IPS-15b (cell line): ENCODE data around the gene ZNF841.
"Not testable (repeated sequence)": the region's sequence is repeated elsewhere in the genome, so short reads cannot be mapped to it uniquely, and the experiment has no call there.

Experiments used
- H3K27me3 ChIP-seq: one replicate; pipeline ENCODE4 v1.6.1; 2013; ENCODE audit warnings: low read length; ENCODE audit not compliant: control insufficient read depth, insufficient read depth
- H3K36me3 ChIP-seq: one replicate; pipeline ENCODE4 v1.6.1; 2013; ENCODE audit warnings: low read length; ENCODE audit not compliant: control insufficient read depth, insufficient read depth
- H3K4me1 ChIP-seq: one replicate; pipeline ENCODE4 v1.6.1; 2013; ENCODE audit warnings: mild to moderate bottlenecking, low read length; ENCODE audit not compliant: control insufficient read depth, insufficient read depth
- H3K4me3 ChIP-seq: one replicate; pipeline ENCODE4 v1.5.1; 2013; ENCODE audit warnings: low read depth, low read length
- H3K9ac ChIP-seq: one replicate; pipeline ENCODE4 v1.6.1; 2013; ENCODE audit warnings: low read depth, mild to moderate bottlenecking, low read length
- H3K9me3 ChIP-seq: one replicate; pipeline ENCODE4 v1.6.1; 2013; ENCODE audit warnings: mild to moderate bottlenecking, low read length; ENCODE audit not compliant: control insufficient read depth, insufficient read depth

The ZNF841 gene

DNA sequence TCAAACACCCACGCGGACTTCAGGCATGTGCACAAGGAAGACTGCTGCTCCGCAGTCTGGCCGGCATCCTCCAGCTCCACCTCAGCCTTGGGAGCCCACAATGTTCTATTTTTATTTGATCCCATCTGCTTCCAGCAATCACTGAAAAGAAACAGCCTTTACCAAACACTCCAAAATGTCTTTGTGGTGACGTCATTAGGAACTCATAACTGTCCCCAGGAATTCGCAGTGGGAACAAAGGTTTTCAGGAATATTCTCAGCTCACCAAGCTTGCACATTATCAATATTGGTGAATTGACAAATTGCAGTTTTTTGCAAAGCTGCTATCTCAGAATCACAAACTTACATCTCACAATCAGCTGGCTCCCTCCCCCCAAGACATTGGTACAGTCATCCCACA is 15.2 kb upstream of the ZNF841 start:
- Histone ChIP-seq H3K9me3 (peaks cover 52% of the 10 kb centered on the region), H3K9ac (no peak overlapping the region), H3K4me1 (no peaks in the 10 kb centered on the region), H3K36me3 (peaks cover 7% of the 10 kb centered on the region), H3K4me3 (no peak overlapping the region), H3K27me3 (no peaks in the 10 kb centered on the region)

DNA sequence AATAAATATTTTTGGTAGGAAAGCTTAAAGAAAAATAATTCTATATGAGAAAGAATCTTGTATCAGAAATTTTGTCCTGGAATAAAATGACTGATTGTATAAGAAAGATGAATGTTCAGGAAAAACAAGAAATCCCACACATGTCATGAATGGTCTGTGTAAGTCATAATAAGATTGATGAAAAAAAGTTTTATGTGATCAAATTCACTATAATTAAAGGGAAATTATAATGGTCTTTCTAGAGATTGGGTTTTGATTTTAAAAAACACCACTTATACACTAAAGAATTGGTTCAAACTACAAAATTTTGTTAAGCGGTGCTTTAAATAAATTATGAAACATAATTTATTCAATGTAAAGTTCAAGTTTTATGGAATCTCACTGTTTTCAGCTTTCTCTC is 7.2 kb upstream of the ZNF841 start:
- Histone ChIP-seq H3K36me3 (no peaks in the 10 kb centered on the region), H3K4me3 (no peak overlapping the region), H3K9me3 (peaks cover 9% of the 10 kb centered on the region), H3K4me1 (no peaks in the 10 kb centered on the region), H3K9ac (no peak overlapping the region), H3K27me3 (no peaks in the 10 kb centered on the region)

DNA sequence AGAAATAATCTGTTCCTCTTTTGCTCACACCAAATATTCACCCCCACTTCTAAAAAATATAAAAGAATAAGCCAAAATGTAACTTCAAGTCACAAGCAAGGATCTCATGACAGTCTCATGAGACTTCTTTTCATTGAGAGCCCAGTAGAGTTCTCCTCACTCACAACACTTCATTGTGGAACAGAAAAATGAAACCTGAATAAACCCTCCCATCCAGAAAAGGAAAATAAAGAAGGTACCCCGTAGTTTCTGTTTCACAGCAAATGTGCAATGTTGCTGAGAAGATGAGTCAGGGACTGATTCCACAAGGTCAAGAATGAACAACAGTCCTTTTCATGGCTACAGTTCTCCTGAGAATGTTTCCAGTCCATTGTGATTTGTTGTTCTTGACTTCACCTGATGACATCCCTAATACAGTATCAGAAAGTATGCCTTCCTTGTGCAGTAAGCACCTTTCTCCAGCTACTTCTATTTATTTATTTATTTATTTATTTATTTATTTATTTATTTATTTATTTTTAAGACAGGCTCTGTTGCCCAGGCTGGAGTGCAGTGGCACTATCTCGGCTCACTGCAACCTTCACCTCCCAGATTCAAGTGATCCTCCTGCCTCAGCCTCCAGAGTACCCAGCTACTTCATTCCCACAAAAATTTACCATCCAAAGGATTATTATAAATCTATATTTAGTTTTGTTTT is 6.4 kb upstream of the ZNF841 start:
- H3K9me3 ChIP-seq = peaks cover 8% of the 10 kb centered on the region
- no peak overlapping the region for H3K4me3 ChIP-seq
- no peaks in the 10 kb centered on the region for H3K27me3 ChIP-seq

DNA sequence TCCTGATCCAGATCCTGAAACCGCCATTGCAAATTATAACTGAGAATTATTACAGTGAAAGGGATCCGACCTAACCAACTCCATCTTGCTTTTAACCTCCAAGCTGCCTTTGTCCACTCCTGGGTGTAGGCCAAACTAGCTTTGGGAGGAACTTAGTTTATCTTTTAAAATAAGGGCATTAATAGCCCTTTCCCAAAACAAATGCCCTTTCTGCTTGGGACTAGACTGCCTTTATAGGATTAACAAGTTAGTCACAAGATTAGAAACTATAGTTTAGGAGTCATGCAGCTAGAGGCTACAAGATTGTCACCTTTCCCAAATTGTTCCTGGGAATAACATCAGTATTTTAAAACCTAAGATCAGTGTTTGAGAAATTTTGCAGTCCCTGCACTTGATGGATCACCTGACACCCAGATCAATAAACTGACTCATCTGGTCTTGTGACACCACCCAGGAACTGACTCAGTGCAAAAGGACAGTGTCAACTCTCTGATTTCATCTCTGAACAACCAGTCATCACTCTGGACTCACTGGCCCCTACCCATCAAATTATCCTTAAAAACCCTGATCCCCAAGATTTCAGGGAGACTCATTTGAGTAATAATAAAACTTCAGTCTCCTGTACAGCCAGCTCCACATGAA is 4.1 kb upstream of the ZNF841 start:
- no peak overlapping the region for H3K9ac ChIP-seq
- H3K4me3 ChIP-seq = no peak overlapping the region
- H3K27me3 ChIP-seq = no peaks in the 10 kb centered on the region
- no peaks in the 10 kb centered on the region for H3K36me3 ChIP-seq
- peaks cover 4% of the 10 kb centered on the region for H3K9me3 ChIP-seq
- H3K4me1 ChIP-seq = no peaks in the 10 kb centered on the region

More for the DNA sequence above, 6.4 kb upstream of the ZNF841 start:
- H3K4me1 ChIP-seq = no peaks in the 10 kb centered on the region
- no peaks in the 10 kb centered on the region for H3K36me3 ChIP-seq
- no peak overlapping the region for H3K9ac ChIP-seq

DNA sequence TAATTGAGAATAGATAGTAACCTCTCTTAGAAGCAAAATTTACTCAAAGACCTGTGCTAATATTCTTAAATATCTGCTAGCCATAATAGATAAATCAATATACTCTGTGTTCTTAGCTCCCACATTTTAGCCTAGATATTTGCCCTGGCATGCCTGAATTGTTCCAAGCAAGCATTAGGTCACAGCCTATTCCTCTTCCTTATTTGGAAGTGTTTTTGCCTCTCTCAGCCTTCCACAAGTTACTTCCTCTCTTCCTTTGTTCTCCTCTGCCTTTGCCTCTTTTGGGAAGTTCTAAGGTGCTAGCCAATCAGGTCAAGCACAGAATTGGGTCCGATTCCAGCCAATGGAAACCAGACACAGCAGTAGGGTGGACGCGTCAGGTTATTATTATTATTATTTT is 851 bp upstream of the ZNF841 start:
- H3K9me3 ChIP-seq, H3K36me3 ChIP-seq, H3K9ac ChIP-seq, H3K4me1 ChIP-seq, H3K4me3 ChIP-seq, H3K27me3 ChIP-seq: not testable (repeated sequence)

DNA sequence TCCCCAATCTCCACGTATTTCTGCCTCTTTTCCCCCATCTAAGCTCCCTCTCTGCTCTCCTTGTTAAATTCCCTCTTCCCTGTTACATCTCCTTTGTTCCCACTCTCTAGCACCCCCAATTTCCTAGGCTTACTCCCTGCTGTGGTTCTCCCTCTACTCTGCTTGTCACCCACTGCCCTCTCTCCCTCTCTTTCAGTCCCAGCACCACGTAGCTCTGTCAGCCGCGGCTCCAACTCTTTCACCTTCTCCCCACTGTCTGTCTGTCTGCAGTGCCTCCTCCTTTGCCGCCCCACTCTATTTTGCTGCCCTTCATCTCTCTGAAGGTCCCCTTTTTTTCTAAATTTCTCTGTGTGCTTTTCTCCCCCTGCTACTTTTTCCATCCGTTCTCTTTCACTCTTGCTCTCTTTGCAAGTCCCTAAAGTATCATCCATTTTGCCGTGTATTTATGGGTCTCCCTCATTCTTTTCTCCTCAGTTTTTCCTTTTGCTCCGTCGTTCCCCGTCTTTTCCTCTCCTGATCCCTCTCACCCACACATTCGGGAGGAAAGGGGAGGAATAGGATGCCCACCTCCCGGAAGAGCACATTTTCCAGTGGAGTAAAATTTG is 937 bp downstream of the ZNF841 start:
- Histone ChIP-seq H3K4me1 (no peaks in the 10 kb centered on the region), H3K36me3 (no peaks in the 10 kb centered on the region), H3K9ac (peak overlapping the region; percentile 95), H3K9me3 (peaks cover 4% of the 10 kb centered on the region), H3K27me3 (no peaks in the 10 kb centered on the region), H3K4me3 (peak overlapping the region; percentile 99)

DNA sequence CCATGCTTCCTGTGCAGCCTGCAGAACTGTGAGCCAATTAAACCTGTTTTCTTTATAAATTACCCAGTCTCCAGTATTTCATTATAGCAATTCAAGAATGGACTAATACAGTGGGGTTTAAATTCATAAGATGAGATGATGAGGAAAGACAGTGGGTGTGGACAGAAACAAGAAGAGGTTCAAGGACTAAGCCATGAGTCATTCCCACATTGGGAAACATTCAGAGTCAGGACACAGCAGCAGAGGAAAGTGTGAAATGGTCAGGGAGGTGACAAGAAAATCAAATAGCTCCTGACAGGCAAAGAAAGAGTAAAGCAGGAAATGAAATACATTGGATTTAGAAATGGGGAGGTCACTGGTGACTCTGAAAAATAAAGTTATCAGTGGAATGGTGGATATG is 9.1 kb downstream of the ZNF841 start:
- Histone ChIP-seq H3K4me1 (no peaks in the 10 kb centered on the region), H3K4me3 (no peak overlapping the region), H3K36me3 (peaks cover 20% of the 10 kb centered on the region), H3K9ac (no peak overlapping the region), H3K27me3 (no peaks in the 10 kb centered on the region), H3K9me3 (no peaks in the 10 kb centered on the region)

DNA sequence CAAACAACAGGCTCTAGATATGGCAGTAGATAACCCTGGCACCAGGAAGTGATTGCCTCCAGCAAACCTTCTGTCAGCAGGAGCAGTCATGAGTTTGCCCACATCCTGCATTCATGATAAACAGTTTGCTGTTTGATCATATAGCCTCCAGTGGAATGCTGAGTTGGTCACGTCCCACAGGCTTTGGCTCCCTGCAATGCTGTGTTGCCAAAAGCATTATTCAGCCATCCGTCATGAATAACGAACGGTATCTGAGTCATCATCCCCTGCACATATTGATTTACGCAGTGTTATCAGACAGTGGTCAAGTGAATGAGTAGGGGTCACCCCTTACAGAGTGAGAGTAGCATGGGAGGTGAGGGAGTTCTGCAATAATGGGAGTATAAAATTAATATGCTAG is 25.1 kb downstream of the ZNF841 start:
- H3K4me1 ChIP-seq = no peaks in the 10 kb centered on the region
- peaks cover 23% of the 10 kb centered on the region for H3K36me3 ChIP-seq
- H3K27me3 ChIP-seq = no peaks in the 10 kb centered on the region
- H3K9ac ChIP-seq = no peak overlapping the region
- H3K9me3 ChIP-seq = peaks cover 30% of the 10 kb centered on the region
- H3K4me3 ChIP-seq = no peak overlapping the region

DNA sequence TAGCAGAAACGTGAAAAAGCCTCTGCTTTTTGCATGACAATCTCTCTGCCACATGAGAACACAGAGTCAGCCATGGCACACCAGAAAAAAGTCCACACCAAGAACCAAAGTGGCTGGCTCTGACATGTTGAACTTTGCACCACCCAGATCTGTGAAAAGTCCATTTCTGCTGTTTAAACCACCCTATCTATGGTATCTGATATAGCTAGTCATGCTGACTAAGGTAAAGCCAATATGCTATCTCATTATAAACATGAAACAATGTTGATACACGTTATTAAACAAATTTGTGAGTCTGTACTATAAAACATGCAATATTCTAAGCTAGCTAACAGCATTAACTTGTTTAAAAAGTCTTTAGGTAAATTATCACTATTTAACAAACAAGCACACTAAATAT is 25.9 kb downstream of the ZNF841 start:
- H3K9me3 ChIP-seq = peaks cover 39% of the 10 kb centered on the region
- no peak overlapping the region for H3K9ac ChIP-seq
- H3K27me3 ChIP-seq = no peaks in the 10 kb centered on the region
- H3K36me3 ChIP-seq = peaks cover 22% of the 10 kb centered on the region
- H3K4me3 ChIP-seq = no peak overlapping the region
- H3K4me1 ChIP-seq = no peaks in the 10 kb centered on the region

DNA sequence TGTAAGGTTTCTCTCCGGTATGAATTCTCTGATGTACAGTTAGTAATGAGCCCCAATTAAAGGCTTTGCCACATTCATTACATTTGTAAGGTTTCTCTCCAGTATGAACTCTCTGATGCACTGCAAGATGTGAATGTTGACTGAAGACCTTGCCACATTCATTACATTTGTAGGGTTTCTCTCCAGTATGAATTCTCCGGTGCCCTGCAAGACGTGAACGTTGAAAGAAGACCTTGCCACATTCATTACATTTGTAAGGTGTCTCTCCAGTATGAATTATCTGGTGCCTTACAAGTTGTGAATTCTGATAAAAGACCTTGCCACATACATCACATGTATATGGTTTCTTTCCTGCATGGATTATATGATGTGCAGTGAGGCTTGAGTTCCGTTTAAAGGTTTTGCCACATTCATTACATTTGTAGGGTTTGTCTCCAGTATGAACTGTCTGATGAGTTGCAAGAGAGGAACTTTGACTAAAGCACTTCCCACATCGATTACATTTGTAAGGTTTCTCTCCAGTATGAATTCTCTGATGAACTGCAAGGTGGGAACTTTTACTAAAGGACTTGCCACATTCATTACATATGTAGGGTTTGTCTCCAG is 29.2 kb downstream of the ZNF841 start:
- Histone ChIP-seq H3K36me3 (peaks cover 29% of the 10 kb centered on the region), H3K4me1 (no peaks in the 10 kb centered on the region), H3K4me3 (no peak overlapping the region), H3K9ac (no peak overlapping the region), H3K27me3 (no peaks in the 10 kb centered on the region), H3K9me3 (peaks cover 44% of the 10 kb centered on the region)

DNA sequence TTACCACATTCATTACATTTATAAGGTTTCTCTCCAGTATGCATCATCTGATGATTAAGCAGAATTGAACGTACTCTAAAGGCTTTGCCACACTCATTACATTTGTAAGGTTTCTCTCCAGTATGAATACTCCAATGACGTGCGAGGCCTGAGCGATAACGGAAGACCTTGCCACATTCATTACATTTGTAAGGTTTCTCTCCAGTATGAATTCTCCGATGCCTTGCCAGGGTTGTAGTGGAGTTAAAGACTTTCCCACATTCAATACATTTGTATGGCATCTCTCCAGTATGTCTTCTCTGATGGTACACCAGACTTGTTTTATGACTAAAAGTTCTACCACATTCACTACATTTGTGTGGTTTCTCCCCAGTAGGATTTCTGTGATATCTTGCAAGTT is 30.2 kb downstream of the ZNF841 start:
- Histone ChIP-seq H3K9ac (no peak overlapping the region), H3K36me3 (peaks cover 24% of the 10 kb centered on the region), H3K4me3 (no peak overlapping the region), H3K27me3 (no peaks in the 10 kb centered on the region), H3K9me3 (peaks cover 38% of the 10 kb centered on the region), H3K4me1 (no peaks in the 10 kb centered on the region)

DNA sequence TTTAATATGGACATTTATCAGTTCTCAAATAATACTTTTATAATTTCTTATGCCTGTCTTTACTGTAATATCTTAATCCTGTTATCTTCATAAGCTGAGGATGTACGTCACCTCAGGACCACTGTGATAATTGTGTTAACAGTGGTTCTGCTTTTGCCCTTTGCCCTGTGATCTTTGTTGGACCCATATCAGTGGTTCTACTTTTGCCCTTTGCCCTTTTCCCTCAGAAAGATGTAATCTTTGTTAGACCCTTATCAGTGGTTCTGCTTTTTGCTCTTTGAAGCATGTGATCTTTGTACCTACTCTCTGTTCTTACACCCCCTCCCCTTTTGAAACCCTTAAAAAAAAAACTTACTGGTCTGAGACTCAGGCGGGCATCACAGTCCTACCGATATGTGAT is 39.1 kb downstream of the ZNF841 start:
- not testable (repeated sequence) for H3K36me3 ChIP-seq, H3K4me1 ChIP-seq, H3K9ac ChIP-seq, H3K27me3 ChIP-seq, H3K4me3 ChIP-seq, H3K9me3 ChIP-seq
